B cell (primary cell): ENCODE measurements around the gene ARL5A.

ENCODE experiments used
- EZH2 ChIP-seq: IDR thresholded peaks from 2 replicates; pipeline ENCODE4 v1.6.1; 2012; ENCODE audit warnings: borderline replicate concordance, low read depth, mild to moderate bottlenecking, moderate library complexity, low read length; ENCODE audit not compliant: insufficient read depth, poor library complexity, severe bottlenecking
- TF ChIP-seq, protein P1 (sequence below): fragments of 200-600 bp; IDR thresholded peaks from one replicate; pipeline ENCODE4 v1.8.0; 2022; ENCODE audit warnings: antibody characterized with exemption, mild to moderate bottlenecking

DNA sequence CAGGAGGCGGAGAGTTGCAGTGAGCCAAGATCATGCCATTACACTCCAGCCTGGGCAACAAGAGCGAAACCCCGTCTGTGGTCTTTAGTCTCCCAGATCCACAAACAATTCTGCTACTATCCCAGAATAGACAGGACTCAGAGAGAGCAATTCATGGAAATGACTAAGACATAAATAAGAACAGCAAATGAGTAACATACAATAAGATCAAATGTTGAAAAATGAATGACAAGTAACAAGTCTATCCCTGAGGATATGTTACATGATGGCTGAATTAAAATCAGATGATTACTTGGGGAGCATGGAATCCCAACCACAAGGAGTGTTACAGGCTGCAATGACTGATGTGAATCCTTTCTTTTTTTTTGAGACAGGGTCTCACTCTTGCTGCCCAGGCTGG lies 10.3 kb downstream of the ARL5A start:
- TF ChIP-seq, protein P1, sequence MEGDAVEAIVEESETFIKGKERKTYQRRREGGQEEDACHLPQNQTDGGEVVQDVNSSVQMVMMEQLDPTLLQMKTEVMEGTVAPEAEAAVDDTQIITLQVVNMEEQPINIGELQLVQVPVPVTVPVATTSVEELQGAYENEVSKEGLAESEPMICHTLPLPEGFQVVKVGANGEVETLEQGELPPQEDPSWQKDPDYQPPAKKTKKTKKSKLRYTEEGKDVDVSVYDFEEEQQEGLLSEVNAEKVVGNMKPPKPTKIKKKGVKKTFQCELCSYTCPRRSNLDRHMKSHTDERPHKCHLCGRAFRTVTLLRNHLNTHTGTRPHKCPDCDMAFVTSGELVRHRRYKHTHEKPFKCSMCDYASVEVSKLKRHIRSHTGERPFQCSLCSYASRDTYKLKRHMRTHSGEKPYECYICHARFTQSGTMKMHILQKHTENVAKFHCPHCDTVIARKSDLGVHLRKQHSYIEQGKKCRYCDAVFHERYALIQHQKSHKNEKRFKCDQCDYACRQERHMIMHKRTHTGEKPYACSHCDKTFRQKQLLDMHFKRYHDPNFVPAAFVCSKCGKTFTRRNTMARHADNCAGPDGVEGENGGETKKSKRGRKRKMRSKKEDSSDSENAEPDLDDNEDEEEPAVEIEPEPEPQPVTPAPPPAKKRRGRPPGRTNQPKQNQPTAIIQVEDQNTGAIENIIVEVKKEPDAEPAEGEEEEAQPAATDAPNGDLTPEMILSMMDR: no peak
- TF ChIP-seq EZH2: no peak
